Head of caudate nucleus (tissue), 42 donors: ENCODE measurements around the gene HS1BP3.

Experiments used
- DNase-seq, 42 donors: peaks; one replicate each; pipeline versions ENCODE4 v3.0.0 to v3.0.0-alpha.2; 2020 to 2021; ENCODE audit warnings: mixed read lengths in 7 of 42
- intact Hi-C: fragments of 100-400 bp; cut with DNase I; formaldehyde crosslinking; loops from one replicate; pipeline ENCODE4 v1.15.0; 2022

Gene HS1BP3

GRCh38 chr2:20588918-20589871 is 61.7 kb downstream of the HS1BP3 start:
- intact Hi-C loops = no loop called here
- peak in 7 of 42 donors; percentile 3 to 29 (median 15) for DNase-seq

- peak in 3 of 42 donors; percentile 2 to 32 (median 21) for DNase-seq
- intact Hi-C loops = no loop called here
Observed at GRCh38 chr2:20585710-20586594, 64.9 kb downstream of the HS1BP3 start.

- DNase-seq = no peak
Observed at GRCh38 chr2:20585359-20585709, 65.6 kb downstream of the HS1BP3 start.

GRCh38 chr2:20584399-20585358 is 66.2 kb downstream of the HS1BP3 start:
- intact Hi-C loops = loop anchor here (5.0 kb wide), 1 partner anchor 132 kb away; no protein-coding TSS in a partner anchor
- peak; percentile 31 to 89 (median 74) for DNase-seq

More at GRCh38 chr2:20585359-20585709, 65.6 kb downstream of the HS1BP3 start:
- intact Hi-C loops = no loop called here

GRCh38 chr2:20584045-20584398 is 66.9 kb downstream of the HS1BP3 start:
- no peak for DNase-seq
- intact Hi-C loops = loop anchor here (5.0 kb wide), 1 partner anchor 132 kb away; no protein-coding TSS in a partner anchor

- DNase-seq = no peak
- intact Hi-C loops = loop anchor here (5.0 kb wide), 1 partner anchor 131 kb away; no protein-coding TSS in a partner anchor
Observed at GRCh38 chr2:20583425-20583881, 67.4 kb downstream of the HS1BP3 start.

- intact Hi-C loops = loop anchor here (5.0 kb wide), 1 partner anchor 130 kb away; no protein-coding TSS in a partner anchor
- peak; percentile 72 to 95 (median 88) for DNase-seq
Observed at GRCh38 chr2:20582600-20583221, 68.2 kb downstream of the HS1BP3 start.

GRCh38 chr2:20580690-20581437 is 70.0 kb downstream of the HS1BP3 start:
- intact Hi-C loops = loop anchor here (5.0 kb wide), 1 partner anchor 129 kb away; no protein-coding TSS in a partner anchor
- no peak for DNase-seq

- intact Hi-C loops = loop anchor here (5.0 kb wide), 1 partner anchor 128 kb away; no protein-coding TSS in a partner anchor
- no peak for DNase-seq
Observed at GRCh38 chr2:20579866-20580265, 71.0 kb downstream of the HS1BP3 start.

GRCh38 chr2:20578895-20579825 is 71.7 kb downstream of the HS1BP3 start:
- intact Hi-C loops = no loop called here
- peak; percentile 25 to 95 (median 81) for DNase-seq

GRCh38 chr2:20578266-20578894 is 72.5 kb downstream of the HS1BP3 start:
- no peak for DNase-seq
- intact Hi-C loops = no loop called here

- intact Hi-C loops = no loop called here
Observed at GRCh38 chr2:20577495-20578235, 73.2 kb downstream of the HS1BP3 start.

GRCh38 chr2:20576598-20577115 is 74.2 kb downstream of the HS1BP3 start:
- DNase-seq = no peak
- intact Hi-C loops = no loop called here

More at GRCh38 chr2:20577495-20578235, 73.2 kb downstream of the HS1BP3 start:
- no peak for DNase-seq

- intact Hi-C loops = no loop called here
- DNase-seq = no peak
Observed at GRCh38 chr2:20575935-20576597, 74.8 kb downstream of the HS1BP3 start.
